GM18526 (cell line): ENCODE results near the gene KRTAP10-7.

Experiments used
- POLR2A ChIP-seq: IDR thresholded peaks from 3 replicates; pipeline ENCODE4 v1.6.1; 2011; ENCODE audit not compliant: insufficient read length; ENCODE audit errors: extremely low read depth

The KRTAP10-7 gene

DNA sequence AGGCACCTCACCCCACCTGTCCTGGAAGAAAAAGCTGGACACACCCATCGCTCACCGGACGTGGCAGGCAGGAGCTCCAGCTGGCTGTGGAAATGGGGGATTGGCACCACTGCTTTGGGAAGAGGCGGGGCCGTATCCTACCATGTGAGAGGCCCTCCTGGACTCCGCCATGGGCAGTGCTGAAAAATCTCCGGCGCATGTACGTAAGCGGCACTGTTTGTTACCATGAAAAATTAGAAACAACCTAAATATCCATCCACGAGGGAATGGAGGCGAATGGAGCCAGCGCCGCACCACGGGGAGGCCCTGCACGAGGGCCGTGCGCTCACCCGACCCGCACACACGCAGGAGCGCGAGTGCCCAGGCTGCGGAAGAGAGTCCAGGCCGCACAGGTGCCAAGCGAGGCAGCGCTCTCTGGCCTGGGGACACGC is 14.6 kb downstream of the KRTAP10-7 start:
- TF ChIP-seq POLR2A: no peak

GRCh38 chr21:44615466-44615865 is 15.1 kb downstream of the KRTAP10-7 start:
- no peak for TF ChIP-seq POLR2A

DNA sequence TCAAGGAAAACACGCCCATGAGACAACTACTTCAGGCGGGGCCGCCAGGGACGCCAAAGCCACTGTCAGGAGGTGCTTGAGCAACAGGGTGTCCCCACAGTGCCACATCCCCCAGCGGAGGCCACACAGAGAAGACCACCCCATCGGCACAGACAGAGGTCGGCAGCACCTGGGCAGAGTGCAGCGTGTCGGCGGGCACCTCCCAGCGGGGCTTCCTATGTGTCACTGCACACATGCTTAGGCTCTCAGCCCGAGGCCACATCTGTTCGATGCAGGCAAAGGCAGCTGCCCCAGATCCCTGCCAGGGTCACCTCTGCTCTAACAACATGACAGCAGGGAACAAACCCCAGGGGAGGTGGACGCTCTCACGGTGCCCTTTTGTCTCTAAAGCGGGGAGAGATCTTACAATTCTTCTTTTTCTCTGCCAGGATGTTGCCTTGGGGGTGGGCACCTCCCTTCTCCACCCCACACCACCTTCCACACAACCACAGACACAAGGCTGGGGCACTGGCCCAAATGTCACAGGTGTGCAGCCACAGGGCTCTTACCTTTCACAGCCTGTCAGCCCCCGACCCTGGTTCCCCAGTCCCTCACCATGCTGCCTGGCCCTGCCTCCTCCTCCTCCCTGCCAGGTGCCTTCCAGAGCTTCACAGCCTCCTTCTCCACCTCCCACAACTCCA is 15.7 kb downstream of the KRTAP10-7 start:
- no peak for TF ChIP-seq POLR2A

GRCh38 chr21:44616591-44616926 is 16.2 kb downstream of the KRTAP10-7 start:
- no peak for TF ChIP-seq POLR2A

GRCh38 chr21:44617071-44617501 is 16.7 kb downstream of the KRTAP10-7 start:
- no peak for TF ChIP-seq POLR2A

DNA sequence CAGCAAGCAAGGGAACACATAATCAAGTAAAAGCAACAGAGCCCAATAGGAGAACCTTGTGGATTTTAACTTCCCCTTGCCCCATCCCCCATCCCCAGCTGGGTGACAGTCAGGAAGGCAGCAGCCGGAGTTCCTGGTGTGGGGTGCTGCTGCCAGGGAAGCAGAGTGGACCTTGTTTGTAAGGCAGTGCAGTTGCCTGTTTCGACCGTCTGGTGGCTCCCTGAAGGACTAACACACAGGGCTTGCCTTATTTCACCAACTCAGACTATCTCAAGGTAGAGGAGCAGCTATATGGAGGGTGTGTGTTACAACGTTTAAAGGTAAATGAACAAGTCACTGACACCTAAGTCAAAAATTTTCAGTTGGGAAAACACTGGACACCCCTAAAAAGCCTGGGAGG is 18.1 kb downstream of the KRTAP10-7 start:
- no peak for TF ChIP-seq POLR2A

DNA sequence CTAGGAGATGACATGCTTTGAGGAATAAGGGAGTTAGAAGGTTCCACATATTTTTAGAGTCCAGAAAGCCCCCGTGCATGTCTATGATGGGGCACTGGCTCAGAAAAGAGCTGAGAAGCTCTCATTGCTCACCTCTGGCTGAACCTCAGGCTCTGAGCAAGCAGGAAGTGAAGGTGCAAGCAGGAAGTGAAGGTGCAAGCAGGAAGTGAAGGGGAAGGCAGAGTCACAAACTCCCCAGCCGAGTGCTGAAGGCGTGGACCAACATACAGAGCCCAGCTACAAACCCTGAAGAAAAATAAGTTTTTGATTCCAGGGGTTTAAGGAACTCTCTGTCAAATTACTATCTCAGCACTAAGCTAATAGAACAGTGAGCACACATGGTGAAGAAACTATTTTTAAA is 18.5 kb downstream of the KRTAP10-7 start:
- no peak for TF ChIP-seq POLR2A

GRCh38 chr21:44619886-44620285 is 19.5 kb downstream of the KRTAP10-7 start:
- TF ChIP-seq POLR2A: no peak

- TF ChIP-seq POLR2A: no peak
Observed at GRCh38 chr21:44623575-44623974, 23.2 kb downstream of the KRTAP10-7 start.

DNA sequence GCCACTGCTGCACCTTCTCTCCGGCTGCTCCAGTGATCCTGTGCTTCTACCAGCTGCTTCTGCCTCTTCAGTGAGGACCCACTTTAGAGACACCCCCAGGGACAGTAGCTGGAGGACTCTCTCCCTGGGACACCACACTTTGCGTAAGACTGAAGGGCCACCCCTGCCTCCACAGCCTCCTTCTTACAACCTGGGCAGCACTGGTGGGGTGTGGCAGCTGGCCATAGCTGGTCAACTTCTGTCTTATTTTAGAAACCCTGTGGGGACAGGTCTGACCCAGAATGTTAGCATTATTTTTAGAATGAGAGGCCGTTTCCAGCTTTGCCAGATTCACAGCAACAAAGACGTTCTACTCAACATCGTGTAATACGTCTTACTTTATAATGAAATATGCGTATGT is 25.4 kb downstream of the KRTAP10-7 start:
- no peak for TF ChIP-seq POLR2A

DNA sequence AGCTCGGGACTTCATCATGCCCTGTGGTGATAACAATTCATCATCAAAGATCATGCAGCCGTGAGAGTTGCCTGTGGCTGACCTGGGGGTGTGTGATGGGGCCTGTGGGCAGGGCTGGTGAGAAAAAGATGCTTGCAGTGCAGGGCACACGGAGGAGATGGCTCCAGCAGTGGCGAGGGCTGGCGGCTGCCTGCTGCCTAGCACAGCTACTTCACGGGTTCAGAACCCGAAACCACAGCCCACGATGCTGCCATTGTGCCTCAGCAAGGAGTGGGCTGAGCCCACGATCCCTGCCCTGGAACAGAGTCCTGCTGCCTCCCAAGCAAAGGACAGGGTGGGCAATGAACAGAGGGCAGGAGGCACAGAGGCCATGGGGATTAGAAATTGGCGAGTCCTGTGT is 25.9 kb downstream of the KRTAP10-7 start:
- no peak for TF ChIP-seq POLR2A

DNA sequence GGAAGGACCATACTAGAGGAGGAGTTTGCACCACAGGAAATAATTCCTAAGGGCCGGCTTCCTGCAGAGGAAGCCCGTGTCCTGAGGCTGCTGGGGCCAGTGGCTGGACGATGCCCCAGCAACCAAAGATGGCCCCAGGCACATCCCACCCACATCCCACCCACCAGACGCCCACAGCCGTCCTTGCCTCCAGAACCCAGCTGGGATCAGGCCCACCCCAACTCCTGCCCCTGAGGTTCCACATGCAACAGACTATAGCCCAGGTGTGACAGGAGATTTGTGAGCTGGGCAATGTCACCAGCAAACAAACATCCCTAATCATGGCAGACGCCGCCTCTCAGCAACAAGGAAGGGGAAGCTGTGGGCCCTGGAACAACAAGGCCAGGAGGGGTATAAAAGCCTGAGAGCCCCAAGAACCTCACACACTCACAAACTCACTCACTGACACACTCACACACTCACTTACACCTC is 26.3 kb downstream of the KRTAP10-7 start, which contains the start of gene KRTAP10-9:
Gene KRTAP10-9 (plus strand): TSS at position 421 of the 471 bp plus-strand sequence. CDS start 79 bp downstream, outside the sequence.
- no peak for TF ChIP-seq POLR2A

- no peak for TF ChIP-seq POLR2A
Observed at GRCh38 chr21:44628707-44629391, 28.5 kb downstream of the KRTAP10-7 start.

DNA sequence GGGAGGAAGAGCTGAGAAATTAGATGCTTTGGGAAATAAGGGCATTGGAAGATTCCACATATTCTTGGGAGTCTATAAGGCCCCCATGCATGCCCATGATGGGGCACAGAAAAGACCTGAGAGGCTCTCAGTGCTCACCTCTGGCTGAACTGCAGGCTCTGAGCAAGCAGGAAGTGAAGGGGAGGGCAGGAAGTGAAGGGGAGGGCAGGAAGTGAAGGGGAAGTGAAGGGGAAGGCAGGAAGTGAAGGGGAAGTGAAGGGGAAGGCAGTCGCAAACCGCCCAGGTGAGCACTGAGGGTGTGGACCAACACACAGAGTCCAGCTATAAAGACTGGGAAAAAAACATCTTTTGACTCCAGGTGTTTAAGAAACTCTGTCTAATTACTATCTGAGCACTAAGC is 30.0 kb downstream of the KRTAP10-7 start:
- no peak for TF ChIP-seq POLR2A

GRCh38 chr21:44632067-44632466 is 31.7 kb downstream of the KRTAP10-7 start:
- no peak for TF ChIP-seq POLR2A

- no peak for TF ChIP-seq POLR2A
Observed at GRCh38 chr21:44636209-44637017, 36.0 kb downstream of the KRTAP10-7 start.
